Endothelial cell (in vitro differentiated cells): ENCODE measurements around the gene APBB2. TPM values are rescaled to one million over a fixed set of nuclear protein-coding genes. Genes with fewer than 3 reads are reported as not detected.

Experiments used
- DNase-seq: peaks from one replicate; pipeline ENCODE4 v3.0.0; 2021; ENCODE audit warnings: low spot score
- H3K27ac Mint-ChIP-seq: one replicate; pipeline ENCODE4 v1.8.0; 2021; ENCODE audit warnings: mixed read lengths, inconsistent platforms; ENCODE audit not compliant: unreplicated experiment
- H3K27me3 Mint-ChIP-seq: one replicate; pipeline ENCODE4 v1.8.0; 2021; ENCODE audit warnings: mild to moderate bottlenecking, moderate library complexity, mixed read lengths, inconsistent platforms; ENCODE audit not compliant: unreplicated experiment
- H3K36me3 Mint-ChIP-seq: one replicate; pipeline ENCODE4 v1.8.0; 2021; ENCODE audit warnings: mild to moderate bottlenecking, low read depth, mixed read lengths, inconsistent platforms; ENCODE audit not compliant: unreplicated experiment
- H3K4me1 Mint-ChIP-seq: one replicate; pipeline ENCODE4 v1.8.0; 2021; ENCODE audit warnings: mild to moderate bottlenecking, mixed read lengths, inconsistent platforms; ENCODE audit not compliant: unreplicated experiment
- H3K4me3 Mint-ChIP-seq: one replicate; pipeline ENCODE4 v1.8.0; 2021; ENCODE audit warnings: mild to moderate bottlenecking, mixed read lengths, inconsistent platforms; ENCODE audit not compliant: unreplicated experiment
- H3K9me3 Mint-ChIP-seq: one replicate; pipeline ENCODE4 v1.8.0; 2021; ENCODE audit warnings: mixed read lengths, inconsistent platforms; ENCODE audit not compliant: unreplicated experiment
- total RNA-seq: library from RNA; stranded (reverse); fragmentation: NEBNext Ultra II Directional; extraction: Animal tissue kit (Norgen Biotek cat#: 25700); gene quantifications from one replicate; pipeline ENCODE4 v1.2.1, GENCODE V29; 2021; ENCODE audit not compliant: unreplicated experiment
- TF ChIP-seq, protein P1 (sequence below): fragments of 200-600 bp; sonication (generic); IDR thresholded peaks from one replicate; pipeline ENCODE4 v1.5.0; 2021; ENCODE audit warnings: antibody characterized with exemption; ENCODE audit not compliant: unreplicated experiment

The APBB2 gene
- total RNA-seq, 1 donor from 2014 or later: 103 TPM

GRCh38 chr4:41043465-41043864, 170.9 kb downstream of the APBB2 start:
- Mint-ChIP-seq H3K36me3 (peaks cover 40% of the 10 kb centered on the region), H3K9me3 (peaks cover 6% of the 10 kb centered on the region), H3K4me1 (no peaks in the 10 kb centered on the region), H3K27me3 (no peaks in the 10 kb centered on the region), H3K27ac (no peak overlapping the region), H3K4me3 (no peak overlapping the region)
- DNase-seq: no peak
- TF ChIP-seq, protein P1, sequence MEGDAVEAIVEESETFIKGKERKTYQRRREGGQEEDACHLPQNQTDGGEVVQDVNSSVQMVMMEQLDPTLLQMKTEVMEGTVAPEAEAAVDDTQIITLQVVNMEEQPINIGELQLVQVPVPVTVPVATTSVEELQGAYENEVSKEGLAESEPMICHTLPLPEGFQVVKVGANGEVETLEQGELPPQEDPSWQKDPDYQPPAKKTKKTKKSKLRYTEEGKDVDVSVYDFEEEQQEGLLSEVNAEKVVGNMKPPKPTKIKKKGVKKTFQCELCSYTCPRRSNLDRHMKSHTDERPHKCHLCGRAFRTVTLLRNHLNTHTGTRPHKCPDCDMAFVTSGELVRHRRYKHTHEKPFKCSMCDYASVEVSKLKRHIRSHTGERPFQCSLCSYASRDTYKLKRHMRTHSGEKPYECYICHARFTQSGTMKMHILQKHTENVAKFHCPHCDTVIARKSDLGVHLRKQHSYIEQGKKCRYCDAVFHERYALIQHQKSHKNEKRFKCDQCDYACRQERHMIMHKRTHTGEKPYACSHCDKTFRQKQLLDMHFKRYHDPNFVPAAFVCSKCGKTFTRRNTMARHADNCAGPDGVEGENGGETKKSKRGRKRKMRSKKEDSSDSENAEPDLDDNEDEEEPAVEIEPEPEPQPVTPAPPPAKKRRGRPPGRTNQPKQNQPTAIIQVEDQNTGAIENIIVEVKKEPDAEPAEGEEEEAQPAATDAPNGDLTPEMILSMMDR: no peak

- DNase-seq: no peak
- TF ChIP-seq, protein P1: no peak
- H3K36me3 Mint-ChIP-seq: peaks cover 26% of the 10 kb centered on the region
- no peaks in the 10 kb centered on the region for H3K27me3 Mint-ChIP-seq
- H3K4me1 Mint-ChIP-seq: no peaks in the 10 kb centered on the region
- no peak overlapping the region for H3K27ac Mint-ChIP-seq
- peaks cover 6% of the 10 kb centered on the region for H3K9me3 Mint-ChIP-seq
- no peak overlapping the region for H3K4me3 Mint-ChIP-seq
Observed at GRCh38 chr4:41041551-41041950, 172.8 kb downstream of the APBB2 start.

GRCh38 chr4:41039317-41039716, 175.0 kb downstream of the APBB2 start:
- H3K4me1 Mint-ChIP-seq: no peaks in the 10 kb centered on the region
- TF ChIP-seq, protein P1: no peak
- no peaks in the 10 kb centered on the region for H3K27me3 Mint-ChIP-seq
- H3K9me3 Mint-ChIP-seq: no peaks in the 10 kb centered on the region
- no peak for DNase-seq
- peaks cover 8% of the 10 kb centered on the region for H3K36me3 Mint-ChIP-seq
- H3K27ac Mint-ChIP-seq: no peak overlapping the region
- no peak overlapping the region for H3K4me3 Mint-ChIP-seq

DNA sequence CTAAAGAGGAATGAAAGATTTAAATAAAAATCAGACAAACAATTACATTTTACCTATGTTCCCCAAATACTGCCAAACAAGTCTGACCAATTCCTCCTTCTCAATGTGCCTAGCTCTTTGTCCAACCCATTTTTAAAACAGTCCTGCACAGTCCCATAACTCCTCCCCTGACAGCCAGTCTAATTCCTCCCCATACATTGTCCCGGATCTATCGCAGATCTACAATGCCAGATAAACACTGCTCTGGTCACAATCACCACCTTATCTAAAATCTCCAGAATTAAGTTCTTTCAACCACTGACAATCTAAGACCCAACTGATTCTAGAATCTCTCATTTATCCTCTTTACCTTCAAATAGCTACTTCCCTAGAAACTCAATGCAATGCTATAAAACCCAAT, 176.0 kb downstream of the APBB2 start:
- no peak overlapping the region for H3K4me3 Mint-ChIP-seq
- TF ChIP-seq, protein P1: no peak
- DNase-seq: no peak
- H3K36me3 Mint-ChIP-seq: peaks cover 11% of the 10 kb centered on the region
- H3K27ac Mint-ChIP-seq: no peak overlapping the region
- no peaks in the 10 kb centered on the region for H3K27me3 Mint-ChIP-seq
- H3K4me1 Mint-ChIP-seq: no peaks in the 10 kb centered on the region
- no peaks in the 10 kb centered on the region for H3K9me3 Mint-ChIP-seq

GRCh38 chr4:41029098-41029497, 185.2 kb downstream of the APBB2 start:
- H3K4me1 Mint-ChIP-seq: peaks cover 18% of the 10 kb centered on the region
- peaks cover 26% of the 10 kb centered on the region for H3K9me3 Mint-ChIP-seq
- TF ChIP-seq, protein P1: no peak
- DNase-seq: no peak
- H3K27me3 Mint-ChIP-seq: peaks cover 3% of the 10 kb centered on the region
- peak overlapping the region; percentile 1 for H3K27ac Mint-ChIP-seq
- H3K36me3 Mint-ChIP-seq: peaks cover 47% of the 10 kb centered on the region
- peak overlapping the region; percentile 3 for H3K4me3 Mint-ChIP-seq
